ENCODE data around the gene RBM4B.
"Not testable (repeated sequence)": the region's sequence is repeated elsewhere in the genome, so short reads cannot be mapped to it uniquely, and the experiment has no call there.

RBM4B gene

GRCh38 chr11:66643745-66644437 lies 33.8 kb downstream of the RBM4B start:
- Histone ChIP-seq H3K4me2 (ENCODE audit: insufficient read depth, low read length) (peak overlapping the region; percentile 78; the same call in 1 of the 2 replicates), H3K9me3 (ENCODE audit: insufficient read depth, low read length, severe bottlenecking) (no peaks in the 10 kb centered on the region), H3K79me2 (ENCODE audit: insufficient read depth, low read length) (peaks cover 100% of the 10 kb centered on the region), H4K20me1 (ENCODE audit: insufficient read depth, low read length) (peaks cover 98% of the 10 kb centered on the region), H2AFZ (ENCODE audit: low read depth, low read length) (no peak overlapping the region), H3K4me3 (ENCODE audit: low read depth in 1 of 2, low read length in 2 of 2) (peak overlapping the region in 1 of 2 experiments; percentile 3; a peak in 1 of 4 replicates), H3K27ac (ENCODE audit: low read length) (no peak overlapping the region), H3K9ac (ENCODE audit: low read depth, low read length) (no peak overlapping the region), H3K4me1 (ENCODE audit: insufficient read depth, low read length) (peaks cover 59% of the 10 kb centered on the region), H3K27me3 (ENCODE audit: insufficient read depth, low read length, poor library complexity) (no peaks in the 10 kb centered on the region), H3K36me3 (ENCODE audit: insufficient read depth, low read length) (peaks cover 98% of the 10 kb centered on the region)
- TF ChIP-seq EZH2 (IDR thresholded peaks at IDR 0.05; ENCODE audit: borderline replicate concordance, low read depth, low read length, severe bottlenecking) (no peak), CTCF (IDR thresholded peaks at IDR 0.05; ENCODE audit: borderline replicate concordance, extremely low read depth, low read length, poor library complexity, severe bottlenecking) (no peak)
- no peak for DNase-seq
- no peak for ATAC-seq (ENCODE audit: insufficient read depth, low read depth)

GRCh38 chr11:66641834-66642233 lies 35.9 kb downstream of the RBM4B start:
- Histone ChIP-seq H3K4me1 (ENCODE audit: insufficient read depth, low read length) (peaks cover 72% of the 10 kb centered on the region), H4K20me1 (ENCODE audit: insufficient read depth, low read length) (peaks cover 83% of the 10 kb centered on the region), H3K27me3 (ENCODE audit: insufficient read depth, low read length, poor library complexity) (no peaks in the 10 kb centered on the region), H3K36me3 (ENCODE audit: insufficient read depth, low read length) (peaks cover 86% of the 10 kb centered on the region), H3K4me3 (ENCODE audit: low read depth in 1 of 2, low read length in 2 of 2) (peak overlapping the region in 1 of 2 experiments; percentile 8; a peak in 1 of 4 replicates), H2AFZ (ENCODE audit: low read depth, low read length) (no peak overlapping the region), H3K79me2 (ENCODE audit: insufficient read depth, low read length) (peaks cover 97% of the 10 kb centered on the region), H3K9me3 (ENCODE audit: insufficient read depth, low read length, severe bottlenecking) (no peaks in the 10 kb centered on the region), H3K27ac (ENCODE audit: low read length) (no peak overlapping the region), H3K4me2 (ENCODE audit: insufficient read depth, low read length) (peak overlapping the region; percentile 78), H3K9ac (ENCODE audit: low read depth, low read length) (no peak overlapping the region)
- no peak for DNase-seq
- ATAC-seq (ENCODE audit: insufficient read depth, low read depth): no peak
- no peak for TF ChIP-seq CTCF (IDR thresholded peaks at IDR 0.05; ENCODE audit: borderline replicate concordance, extremely low read depth, low read length, poor library complexity, severe bottlenecking)
- TF ChIP-seq EZH2 (IDR thresholded peaks at IDR 0.05; ENCODE audit: borderline replicate concordance, low read depth, low read length, severe bottlenecking): no peak

GRCh38 chr11:66639814-66640340 lies 37.8 kb downstream of the RBM4B start:
- not testable (repeated sequence) for H2AFZ ChIP-seq (ENCODE audit: low read depth, low read length); ATAC-seq (ENCODE audit: insufficient read depth, low read depth); DNase-seq; H3K9me3 ChIP-seq (ENCODE audit: insufficient read depth, low read length, severe bottlenecking); H3K27me3 ChIP-seq (ENCODE audit: insufficient read depth, low read length, poor library complexity)
- H3K36me3 ChIP-seq (ENCODE audit: insufficient read depth, low read length): peaks cover 70% of the 10 kb centered on the region
- H3K79me2 ChIP-seq (ENCODE audit: insufficient read depth, low read length): peaks cover 97% of the 10 kb centered on the region
- H3K4me1 ChIP-seq (ENCODE audit: insufficient read depth, low read length): peaks cover 82% of the 10 kb centered on the region
- H3K4me2 ChIP-seq (ENCODE audit: insufficient read depth, low read length): peak overlapping the region; percentile 78
- H3K9ac ChIP-seq (ENCODE audit: low read depth, low read length): peak overlapping the region; percentile 86
- peaks cover 76% of the 10 kb centered on the region for H4K20me1 ChIP-seq (ENCODE audit: insufficient read depth, low read length)
- peak overlapping the region; percentile 73 to 82; a peak in 3 of 4 replicates for H3K4me3 ChIP-seq (ENCODE audit: low read depth in 1 of 2, low read length in 2 of 2)
- peak overlapping the region; percentile 82 for H3K27ac ChIP-seq (ENCODE audit: low read length)

- Histone ChIP-seq H3K4me2 (ENCODE audit: insufficient read depth, low read length) (peak overlapping the region; percentile 78), H3K4me3 (ENCODE audit: low read depth in 1 of 2, low read length in 2 of 2) (peak overlapping the region; percentile 73 to 82), H3K9me3 (ENCODE audit: insufficient read depth, low read length, severe bottlenecking) (no peaks in the 10 kb centered on the region), H3K9ac (ENCODE audit: low read depth, low read length) (peak overlapping the region; percentile 86), H3K4me1 (ENCODE audit: insufficient read depth, low read length) (peaks cover 79% of the 10 kb centered on the region), H4K20me1 (ENCODE audit: insufficient read depth, low read length) (peaks cover 76% of the 10 kb centered on the region), H3K27ac (ENCODE audit: low read length) (peak overlapping the region; percentile 82), H3K36me3 (ENCODE audit: insufficient read depth, low read length) (peaks cover 69% of the 10 kb centered on the region), H3K79me2 (ENCODE audit: insufficient read depth, low read length) (peaks cover 97% of the 10 kb centered on the region), H3K27me3 (ENCODE audit: insufficient read depth, low read length, poor library complexity) (no peaks in the 10 kb centered on the region), H2AFZ (ENCODE audit: low read depth, low read length) (peak overlapping the region; percentile 71)
- TF ChIP-seq CTCF (IDR thresholded peaks at IDR 0.05; ENCODE audit: borderline replicate concordance, extremely low read depth, low read length, poor library complexity, severe bottlenecking) (no peak), EZH2 (IDR thresholded peaks at IDR 0.05; ENCODE audit: borderline replicate concordance, low read depth, low read length, severe bottlenecking) (no peak)
- peak; percentile 37 for DNase-seq
- no peak for ATAC-seq (ENCODE audit: insufficient read depth, low read depth)
Observed at GRCh38 chr11:66639066-66639813, 38.4 kb downstream of the RBM4B start.
